Natural killer cell (primary cell): ENCODE data around the gene SH2D7. TPM values are rescaled to one million over a fixed set of nuclear protein-coding genes. Genes with fewer than 3 reads are reported as not detected.

Experiments
- ATAC-seq, 3 donors: fragments of 150-1000 bp in 2 of 3; fragments of 200-7000 bp in 1 of 3; cut with Tn5 transposase; 1 replicate in 1 of 3; 2 replicates in 2 of 3; pipeline ENCODE4 v1.10.0; 2021; ENCODE audit warnings: mild to moderate bottlenecking in 2 of 3, moderate library complexity in 2 of 3
- DNase-seq, 2 donors: peaks; one replicate each; pipeline versions ENCODE4 v3.0.0 to v3.0.0-alpha.2; 2013 to 2021; ENCODE audit warnings: mixed read lengths in 1 of 2
- H3K27ac ChIP-seq: one replicate; pipeline ENCODE4 v1.5.1; 2013; ENCODE audit warnings: mild to moderate bottlenecking, low read length
- H3K27me3 ChIP-seq: one replicate; pipeline ENCODE4 v1.6.1; 2013; ENCODE audit warnings: low read length; ENCODE audit not compliant: control insufficient read depth, insufficient read depth
- H3K36me3 ChIP-seq: one replicate; pipeline ENCODE4 v1.6.1; 2013; ENCODE audit warnings: low read length; ENCODE audit not compliant: control insufficient read depth, insufficient read depth
- H3K4me1 ChIP-seq: one replicate; pipeline ENCODE4 v1.6.1; 2013; ENCODE audit warnings: low read length; ENCODE audit not compliant: control insufficient read depth, insufficient read depth
- H3K4me3 ChIP-seq: one replicate; pipeline ENCODE4 v1.5.1; 2013; ENCODE audit warnings: low read length
- H3K9me3 ChIP-seq: one replicate; pipeline ENCODE4 v1.6.1; 2013; ENCODE audit warnings: low read length; ENCODE audit not compliant: control insufficient read depth, insufficient read depth
- H3K27ac Mint-ChIP-seq, 2 donors: one replicate each; pipeline ENCODE4 v1.8.0; 2022; ENCODE audit warnings: mild to moderate bottlenecking in 2 of 2, mixed read lengths in 2 of 2, moderate library complexity in 1 of 2
- H3K27me3 Mint-ChIP-seq, 2 donors: one replicate each; pipeline ENCODE4 v1.8.0; 2022; ENCODE audit warnings: low read depth in 2 of 2, mixed read lengths in 2 of 2
- H3K36me3 Mint-ChIP-seq: one replicate; pipeline ENCODE4 v1.8.0; 2022; ENCODE audit warnings: mixed read lengths
- H3K4me1 Mint-ChIP-seq, 2 donors: one replicate each; pipeline ENCODE4 v1.8.0; 2022; ENCODE audit warnings: mixed read lengths in 2 of 2
- H3K4me3 Mint-ChIP-seq: one replicate; pipeline ENCODE4 v1.8.0; 2022; ENCODE audit warnings: mild to moderate bottlenecking, moderate library complexity, mixed read lengths
- H3K9me3 Mint-ChIP-seq, 2 donors: one replicate each; pipeline ENCODE4 v1.8.0; 2022; ENCODE audit warnings: mixed read lengths in 2 of 2
- WGBS: methylation state at CpG from one replicate; pipeline ENCODE4 v1.1.7; 2013; ENCODE audit warnings: missing lambda C conversion rate; ENCODE audit not compliant: insufficient coverage; 5-methylcytosine and 5-hydroxymethylcytosine counted together
- intact Hi-C: fragments of 100-400 bp; cut with micrococcal nuclease; formaldehyde crosslinking; loops from one replicate; pipeline ENCODE4 v1.14.2; 2022
- total RNA-seq, 4 donors: library from RNA; stranded (reverse); fragments of 120-200 nt in 1 of 4; gene quantifications; one replicate each; pipeline versions ENCODE4 v1.2.3 to v1.2.4, GENCODE V29; 2013 to 2022
- TF ChIP-seq, protein P1 (sequence below): fragments of 200-600 bp; IDR thresholded peaks from one replicate; pipeline ENCODE4 v1.8.0; 2022; ENCODE audit warnings: antibody characterized with exemption

The SH2D7 gene
- total RNA-seq, 3 donors from 2014 or later (not counting 1 experiment from before 2014, with no cell fraction given), result not detected

DNA sequence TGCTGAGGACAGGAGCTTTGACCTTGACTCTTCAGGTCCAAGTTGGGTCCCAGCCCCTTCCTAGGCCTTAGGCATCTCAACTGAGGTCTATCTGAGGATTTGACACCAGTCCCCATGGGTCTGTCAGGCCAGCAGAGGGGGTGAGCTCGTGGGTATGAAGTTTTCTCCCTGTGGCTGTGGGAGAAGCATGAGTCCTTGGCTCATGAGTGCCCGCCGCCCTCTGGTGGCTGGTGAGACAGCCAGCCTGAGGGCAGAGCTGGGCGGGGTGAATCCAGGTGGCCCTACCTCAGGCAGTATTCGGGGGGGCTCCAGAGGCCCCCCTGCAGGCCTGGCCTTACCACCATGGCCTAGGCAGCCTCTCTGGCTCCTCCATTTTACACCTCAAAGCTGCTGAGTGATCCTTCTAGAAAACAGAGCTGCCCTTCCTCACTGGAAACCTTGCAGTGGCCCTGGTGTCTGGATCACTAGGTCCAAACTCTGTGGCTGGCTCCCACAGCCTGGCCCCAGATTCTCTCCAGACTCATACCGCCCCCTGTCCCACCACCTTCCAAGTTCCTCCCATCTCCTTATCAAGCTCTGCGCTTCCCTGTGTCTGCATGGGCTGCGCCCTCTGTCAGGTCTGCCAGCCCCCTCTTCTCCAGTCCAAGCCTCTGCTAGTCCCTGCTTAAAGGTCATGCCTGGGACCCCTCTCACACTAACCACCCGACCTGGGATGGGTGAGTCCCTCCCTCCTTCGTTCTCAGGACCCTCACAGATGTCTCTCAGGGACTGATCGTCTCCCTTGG is 16.1 kb downstream of the SH2D7 start:
- WGBS, result 38% methylated on average over 11 of the region's 11 CpGs
- Mint-ChIP-seq H3K9me3 (no peaks in the 10 kb centered on the region), H3K4me1 (peaks cover 39 to 42% of the 10 kb centered on the region in 2 donors), H3K36me3 (no peaks in the 10 kb centered on the region), H3K27me3 (no peaks in the 10 kb centered on the region), H3K27ac (no peak overlapping the region), H3K4me3 (no peak overlapping the region)
- Histone ChIP-seq H3K36me3 (no peaks in the 10 kb centered on the region), H3K27ac (no peak overlapping the region), H3K4me3 (no peak overlapping the region), H3K9me3 (no peaks in the 10 kb centered on the region), H3K4me1 (peaks cover 55% of the 10 kb centered on the region), H3K27me3 (no peaks in the 10 kb centered on the region)
- peak; percentile 77 to 93 for DNase-seq
- intact Hi-C loops, result loop anchor here (1.0 kb wide), 3 partner anchors 108 to 149 kb away; no protein-coding TSS in a partner anchor
- TF ChIP-seq, protein P1, sequence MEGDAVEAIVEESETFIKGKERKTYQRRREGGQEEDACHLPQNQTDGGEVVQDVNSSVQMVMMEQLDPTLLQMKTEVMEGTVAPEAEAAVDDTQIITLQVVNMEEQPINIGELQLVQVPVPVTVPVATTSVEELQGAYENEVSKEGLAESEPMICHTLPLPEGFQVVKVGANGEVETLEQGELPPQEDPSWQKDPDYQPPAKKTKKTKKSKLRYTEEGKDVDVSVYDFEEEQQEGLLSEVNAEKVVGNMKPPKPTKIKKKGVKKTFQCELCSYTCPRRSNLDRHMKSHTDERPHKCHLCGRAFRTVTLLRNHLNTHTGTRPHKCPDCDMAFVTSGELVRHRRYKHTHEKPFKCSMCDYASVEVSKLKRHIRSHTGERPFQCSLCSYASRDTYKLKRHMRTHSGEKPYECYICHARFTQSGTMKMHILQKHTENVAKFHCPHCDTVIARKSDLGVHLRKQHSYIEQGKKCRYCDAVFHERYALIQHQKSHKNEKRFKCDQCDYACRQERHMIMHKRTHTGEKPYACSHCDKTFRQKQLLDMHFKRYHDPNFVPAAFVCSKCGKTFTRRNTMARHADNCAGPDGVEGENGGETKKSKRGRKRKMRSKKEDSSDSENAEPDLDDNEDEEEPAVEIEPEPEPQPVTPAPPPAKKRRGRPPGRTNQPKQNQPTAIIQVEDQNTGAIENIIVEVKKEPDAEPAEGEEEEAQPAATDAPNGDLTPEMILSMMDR, result peak; percentile 91
- ATAC-seq, result peak; percentile 72 to 81 (median 76)

DNA sequence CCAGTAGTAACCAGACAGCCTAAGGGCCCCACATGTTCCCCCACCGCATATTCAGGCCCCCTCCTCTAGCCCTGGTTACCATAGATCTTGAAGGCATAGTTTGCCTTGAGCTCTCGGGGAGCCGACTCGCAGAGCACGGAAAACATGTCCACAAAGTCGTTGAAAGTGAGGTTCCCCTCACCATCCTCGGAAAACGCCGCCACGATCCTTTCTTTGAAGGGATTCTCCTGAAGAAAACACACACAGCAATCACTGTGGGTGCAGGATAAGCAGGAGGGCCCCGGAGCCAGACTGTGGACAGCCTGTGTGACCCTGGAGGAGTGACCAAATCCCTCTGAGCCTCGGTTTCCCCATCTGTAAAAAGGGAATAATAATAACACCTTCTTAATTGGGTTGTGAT is 16.8 kb downstream of the SH2D7 start:
- Histone ChIP-seq H3K4me1 (peaks cover 49% of the 10 kb centered on the region), H3K27ac (no peak overlapping the region), H3K9me3 (no peaks in the 10 kb centered on the region), H3K27me3 (no peaks in the 10 kb centered on the region), H3K4me3 (no peak overlapping the region), H3K36me3 (no peaks in the 10 kb centered on the region)
- ATAC-seq (no peak), DNase-seq (no peak)
- Mint-ChIP-seq H3K27ac (no peak overlapping the region), H3K4me3 (no peak overlapping the region), H3K36me3 (no peaks in the 10 kb centered on the region), H3K4me1 (peaks cover 34 to 35% of the 10 kb centered on the region in 2 donors), H3K9me3 (no peaks in the 10 kb centered on the region), H3K27me3 (no peaks in the 10 kb centered on the region)
- 94% methylated on average over 12 of the region's 12 CpGs for WGBS
- TF ChIP-seq, protein P1, result no peak
- intact Hi-C loops, result no loop called here

DNA sequence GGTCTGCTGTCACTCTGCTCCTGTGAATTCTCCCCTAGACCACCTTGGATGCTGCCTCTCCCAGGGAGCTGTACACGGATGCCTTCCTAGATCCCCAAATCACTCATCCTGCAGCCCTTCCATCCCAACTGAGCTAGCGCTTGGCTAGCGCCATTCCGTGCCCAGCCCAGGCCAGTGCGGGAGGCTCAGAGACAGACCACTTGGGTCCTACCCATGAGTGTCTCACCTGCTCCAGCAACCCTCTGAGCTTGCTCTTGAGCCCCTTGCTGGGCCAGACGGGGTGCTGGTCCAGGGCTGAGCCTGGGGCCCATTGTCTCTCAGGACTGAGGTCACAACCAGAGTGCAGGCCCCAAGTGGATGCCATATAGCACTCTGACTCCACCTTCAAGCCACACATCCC is 17.7 kb downstream of the SH2D7 start:
- peaks cover 39% of the 10 kb centered on the region for H3K4me1 ChIP-seq
- DNase-seq, result no peak
- no peak overlapping the region for H3K27ac ChIP-seq
- 93% methylated on average over 6 of the region's 6 CpGs for WGBS
- H3K36me3 ChIP-seq, result no peaks in the 10 kb centered on the region
- ATAC-seq, result no peak
- Mint-ChIP-seq H3K27ac (no peak overlapping the region), H3K9me3 (no peaks in the 10 kb centered on the region), H3K4me3 (no peak overlapping the region), H3K4me1 (peaks cover 24 to 26% of the 10 kb centered on the region in 2 donors), H3K36me3 (no peaks in the 10 kb centered on the region), H3K27me3 (no peaks in the 10 kb centered on the region)
- H3K9me3 ChIP-seq, result no peaks in the 10 kb centered on the region
- intact Hi-C loops, result no loop called here
- H3K4me3 ChIP-seq, result no peak overlapping the region
- no peaks in the 10 kb centered on the region for H3K27me3 ChIP-seq
- TF ChIP-seq, protein P1, result no peak
